Prostate gland (tissue), 2 donors: ENCODE results near the gene NDOR1.

Experiments used
- CTCF ChIP-seq, 4 experiments: fragments of 200-600 bp in 2 of 4; fragments of 450-650 bp in 2 of 4; sonication (generic) in 2 of 4; IDR thresholded peaks; 1 replicate in 3 of 4; 2 replicates in 1 of 4; pipeline ENCODE4 v1.5.1; 2016 to 2019; ENCODE audit warnings: antibody characterized with exemption in 4 of 4, mild to moderate bottlenecking in 2 of 4, moderate library complexity in 2 of 4
- POLR2A ChIP-seq: fragments of 450-650 bp; IDR thresholded peaks from one replicate; pipeline ENCODE4 v1.6.1; 2016; ENCODE audit warnings: antibody characterized with exemption, mild to moderate bottlenecking

GRCh38 chr9:137164370-137165249 lies 40.9 kb upstream of the NDOR1 start:
- TF ChIP-seq CTCF (IDR thresholded peaks at IDR 0.05) (no peak), POLR2A (no peak)
